GM18867 (cell line): Measurements from ENCODE around the gene INTS6.

Experiments used
- ATAC-seq: cut with Tn5 transposase; IDR thresholded peaks from one replicate; pipeline ENCODE4 v1.9.1; 2021; ENCODE audit warnings: mild to moderate bottlenecking, moderate library complexity; ENCODE audit not compliant: unreplicated experiment

Gene INTS6

DNA sequence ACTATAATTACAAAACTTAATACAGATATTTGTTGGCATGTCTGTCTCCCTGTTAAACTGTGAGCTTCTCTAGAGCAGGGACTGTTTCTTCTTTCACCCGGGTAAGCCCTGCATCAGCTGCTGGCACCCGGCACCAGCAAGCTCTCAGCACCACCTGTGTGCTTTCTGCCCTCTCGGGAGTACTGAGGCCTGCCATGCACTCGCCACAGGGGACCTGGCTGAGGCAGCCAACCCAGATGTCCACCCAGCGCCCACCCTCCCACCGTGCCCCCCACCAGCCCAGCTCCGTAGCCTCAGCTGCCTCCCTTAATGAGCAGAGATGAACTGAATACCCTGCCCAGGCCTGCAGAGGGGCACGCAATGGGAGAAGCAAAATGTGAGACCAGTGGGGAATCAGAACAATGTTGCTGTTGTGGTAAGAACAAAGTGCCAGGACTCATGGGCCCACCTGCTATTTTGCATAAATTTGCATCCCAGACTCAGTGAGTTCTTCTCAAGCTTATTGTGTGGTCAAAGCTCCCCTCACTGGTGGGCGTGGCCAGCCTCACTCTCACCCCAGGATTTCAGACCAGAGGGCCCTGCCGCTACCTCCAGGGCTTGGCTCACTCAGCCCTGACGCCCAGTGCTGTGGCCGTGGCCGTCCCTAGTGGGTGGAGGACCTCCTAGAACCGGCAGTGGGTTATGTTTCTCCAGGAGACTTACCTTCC is 128.0 kb downstream of the INTS6 start:
- no peak for ATAC-seq

DNA sequence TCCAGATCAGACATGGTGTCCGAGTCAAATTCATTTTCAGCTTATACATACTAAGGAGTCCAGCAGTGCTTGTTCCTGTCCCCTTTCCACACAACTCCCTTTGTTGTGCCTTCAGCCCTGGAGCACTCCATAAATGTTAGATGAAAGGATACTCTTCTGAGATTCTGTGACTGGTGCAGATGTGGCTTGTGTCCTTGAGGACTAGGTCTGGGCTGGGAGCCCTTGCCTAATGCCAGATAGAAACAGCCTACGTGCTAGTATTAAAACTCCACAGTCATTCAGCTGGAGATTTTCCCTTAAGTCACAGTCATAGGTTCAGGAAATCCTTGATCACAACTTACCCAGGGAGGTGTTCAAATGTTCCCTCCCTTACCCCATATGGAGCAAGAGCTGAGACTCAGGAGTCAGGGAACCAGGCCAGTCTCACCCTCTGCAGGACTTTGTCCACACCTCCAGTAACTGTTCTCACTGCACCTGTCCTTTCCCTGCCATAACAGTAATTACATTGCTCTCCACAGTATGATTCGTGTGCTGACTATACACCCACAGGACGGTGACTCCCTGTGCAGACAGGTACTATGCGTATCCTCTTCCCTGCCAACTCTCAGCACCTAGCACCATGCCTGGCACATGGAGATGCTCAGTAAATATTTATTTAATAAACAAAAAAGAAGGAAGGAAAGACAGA is 128.9 kb downstream of the INTS6 start:
- ATAC-seq, result no peak

DNA sequence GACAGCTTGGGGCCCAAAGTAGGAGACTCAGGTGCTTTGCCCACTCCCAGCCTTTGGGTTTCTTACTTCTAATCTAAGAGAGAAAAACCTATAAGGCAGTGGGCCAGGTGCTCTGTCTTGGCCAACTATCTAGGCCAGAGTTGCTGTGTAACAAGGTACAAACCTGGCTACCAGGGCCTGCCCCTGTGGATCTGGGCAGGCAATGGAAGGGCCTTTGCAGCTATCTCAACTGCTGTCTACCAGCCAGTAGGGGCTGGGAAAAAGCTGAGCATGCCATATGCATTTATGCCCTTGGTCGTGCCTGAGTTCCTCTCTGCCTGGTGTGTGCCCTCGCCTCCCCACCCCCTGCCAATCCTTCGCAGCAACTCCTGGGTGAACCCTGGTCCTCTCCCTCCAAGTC is 130.0 kb downstream of the INTS6 start:
- no peak for ATAC-seq

DNA sequence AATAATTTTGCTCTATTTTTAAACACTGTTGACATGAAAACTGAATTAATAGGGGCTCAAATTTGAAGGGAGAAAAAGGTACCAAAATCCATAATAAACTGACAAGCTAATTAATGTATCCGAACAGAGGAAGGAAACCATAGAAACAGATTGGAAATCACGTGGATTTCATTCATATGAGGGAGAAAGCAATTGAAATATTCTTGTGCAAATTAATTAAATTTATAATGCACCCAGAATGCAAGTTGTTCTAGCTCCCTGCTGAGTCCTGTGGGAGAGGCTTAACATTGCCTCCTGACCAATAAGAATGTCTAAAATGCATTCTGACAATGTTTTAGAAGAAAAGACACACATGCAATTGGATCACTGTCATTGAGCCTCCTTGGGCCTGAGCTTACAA is 131.0 kb downstream of the INTS6 start:
- ATAC-seq, result no peak

GRCh38 chr13:51318876-51319275 is 134.0 kb downstream of the INTS6 start:
- ATAC-seq, result no peak

GRCh38 chr13:51318015-51318414 is 134.8 kb downstream of the INTS6 start:
- no peak for ATAC-seq

GRCh38 chr13:51317262-51317661 is 135.6 kb downstream of the INTS6 start:
- ATAC-seq, result no peak

DNA sequence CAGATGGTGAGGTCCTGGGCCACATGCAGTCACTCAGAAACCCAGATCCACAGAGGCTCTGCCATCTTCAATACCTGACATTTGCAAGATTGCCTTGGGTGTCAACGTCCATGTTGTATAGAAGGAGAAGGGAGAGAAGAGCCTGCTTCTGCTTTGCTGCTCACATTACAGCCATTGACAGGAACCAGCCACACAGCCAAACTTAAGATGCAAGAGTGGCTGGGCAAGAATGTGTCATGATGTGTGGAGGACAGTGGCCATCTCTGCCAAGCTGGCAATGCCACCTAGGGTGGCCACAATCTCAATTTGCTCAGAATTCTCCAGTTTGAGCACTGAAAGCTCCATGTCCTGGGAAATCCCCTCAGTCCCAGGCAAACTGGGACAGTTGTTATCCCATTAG is 139.2 kb downstream of the INTS6 start:
- ATAC-seq, result no peak

DNA sequence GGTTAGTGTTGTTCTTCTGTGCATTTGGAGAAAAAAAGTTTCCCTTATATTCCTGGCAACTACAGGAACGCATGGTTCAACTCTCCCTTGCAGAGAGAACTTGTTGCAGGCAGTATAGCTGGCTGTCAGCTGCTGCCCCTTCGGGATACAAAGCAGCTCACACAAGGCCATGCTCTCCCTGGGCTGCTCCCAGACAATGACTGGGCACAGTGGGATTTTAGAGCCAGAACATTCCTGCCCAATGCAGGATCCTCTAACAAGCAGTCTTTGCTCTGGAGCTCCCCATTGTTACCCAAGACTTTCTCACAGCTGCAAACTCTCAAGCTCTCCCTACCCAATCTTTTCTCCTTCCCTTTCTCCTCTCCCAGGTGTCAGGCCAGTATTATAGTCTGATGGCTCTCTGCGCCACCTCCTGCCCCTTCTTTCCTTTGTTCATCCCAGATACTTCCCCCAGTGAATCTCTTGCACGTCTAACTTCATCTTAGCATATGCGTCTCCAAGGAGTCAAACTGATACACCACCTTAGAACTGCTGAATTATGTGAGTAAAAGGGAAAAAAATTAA is 140.8 kb downstream of the INTS6 start:
- no peak for ATAC-seq
